AG04449 (cell line): ENCODE data around the gene HECTD4.
A peak's percentile ranks its signal among the peaks of the same experiment; 100 is the strongest.

ENCODE experiments used
- CTCF ChIA-PET: fragments of 350-600 bp; formaldehyde crosslinking; extraction: SDS; loops from one replicate; lab custom pipeline; 2021; ENCODE audit warnings: antibody characterized with exemption; lab: Yijun Ruan, JAX
- POLR2A ChIA-PET: fragments of 400-600, 350-600 bp; formaldehyde crosslinking; extraction: SDS; loops from one replicate; lab custom pipeline; 2020; ENCODE audit warnings: antibody characterized with exemption, inconsistent platforms; lab: Yijun Ruan, JAX
- DNase-seq: peaks from one replicate; pipeline ENCODE4 v3.0.0-alpha.2; 2010; ENCODE audit warnings: low read depth, low spot score
- H3K4me3 ChIP-seq: 2 replicates; pipeline ENCODE4 v1.5.1; 2011; ENCODE audit warnings: low read depth, mild to moderate bottlenecking, control low read depth, low read length
- TF ChIP-seq, protein P1 (sequence below): IDR thresholded peaks from one replicate; pipeline ENCODE4 v1.5.1; 2011; ENCODE audit warnings: mild to moderate bottlenecking, moderate library complexity, low read length, control low read depth, inconsistent platforms; ENCODE audit not compliant: insufficient read depth; ENCODE audit errors: missing control alignments

Gene HECTD4

DNA sequence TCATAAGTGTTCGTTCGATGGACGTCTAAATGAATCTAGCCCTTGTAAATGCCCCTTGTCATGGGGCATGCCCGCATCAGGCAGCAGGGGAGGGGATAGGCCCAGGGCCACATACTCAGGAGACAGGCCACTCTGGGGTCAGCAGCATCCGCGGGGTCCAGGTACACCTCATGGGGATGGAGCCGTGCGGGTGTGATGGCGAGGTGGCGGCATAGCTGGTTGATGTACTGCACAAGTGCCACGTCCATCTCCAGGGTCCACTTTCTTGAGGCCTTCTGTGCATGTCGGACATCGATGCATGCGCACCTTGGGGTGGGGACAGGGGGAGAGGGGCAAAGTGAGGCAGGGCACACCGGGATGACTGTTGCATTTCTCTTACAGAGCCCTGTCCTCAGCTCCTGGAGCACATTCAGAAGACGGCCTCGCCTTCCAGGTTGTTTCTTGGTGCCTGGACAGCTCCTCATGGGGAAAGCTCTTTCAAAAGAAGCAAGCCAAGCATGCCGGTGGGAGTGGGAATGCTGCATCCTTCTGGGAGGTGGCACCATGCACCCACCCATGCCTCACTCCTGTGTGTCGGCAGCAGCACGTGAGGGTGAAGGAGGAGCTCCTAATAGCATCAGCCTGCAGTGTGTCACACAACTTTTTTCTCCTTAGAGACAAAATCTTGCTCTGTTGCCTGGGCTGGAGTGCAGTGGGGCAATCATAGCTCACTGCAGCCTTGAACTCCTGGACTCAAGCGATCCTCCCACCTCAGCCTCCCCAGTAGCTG lies 209.5 kb downstream of the HECTD4 start:
- ChIA-PET POLR2A (no interaction called here), CTCF (interaction anchor here (2.1 kb wide), 1 partner anchor 26 kb away, joined by 6 read pairs; no protein-coding TSS in a partner anchor)
- H3K4me3 ChIP-seq = no peak overlapping the region
- no peak for DNase-seq
- TF ChIP-seq, protein P1, sequence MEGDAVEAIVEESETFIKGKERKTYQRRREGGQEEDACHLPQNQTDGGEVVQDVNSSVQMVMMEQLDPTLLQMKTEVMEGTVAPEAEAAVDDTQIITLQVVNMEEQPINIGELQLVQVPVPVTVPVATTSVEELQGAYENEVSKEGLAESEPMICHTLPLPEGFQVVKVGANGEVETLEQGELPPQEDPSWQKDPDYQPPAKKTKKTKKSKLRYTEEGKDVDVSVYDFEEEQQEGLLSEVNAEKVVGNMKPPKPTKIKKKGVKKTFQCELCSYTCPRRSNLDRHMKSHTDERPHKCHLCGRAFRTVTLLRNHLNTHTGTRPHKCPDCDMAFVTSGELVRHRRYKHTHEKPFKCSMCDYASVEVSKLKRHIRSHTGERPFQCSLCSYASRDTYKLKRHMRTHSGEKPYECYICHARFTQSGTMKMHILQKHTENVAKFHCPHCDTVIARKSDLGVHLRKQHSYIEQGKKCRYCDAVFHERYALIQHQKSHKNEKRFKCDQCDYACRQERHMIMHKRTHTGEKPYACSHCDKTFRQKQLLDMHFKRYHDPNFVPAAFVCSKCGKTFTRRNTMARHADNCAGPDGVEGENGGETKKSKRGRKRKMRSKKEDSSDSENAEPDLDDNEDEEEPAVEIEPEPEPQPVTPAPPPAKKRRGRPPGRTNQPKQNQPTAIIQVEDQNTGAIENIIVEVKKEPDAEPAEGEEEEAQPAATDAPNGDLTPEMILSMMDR = no peak

DNA sequence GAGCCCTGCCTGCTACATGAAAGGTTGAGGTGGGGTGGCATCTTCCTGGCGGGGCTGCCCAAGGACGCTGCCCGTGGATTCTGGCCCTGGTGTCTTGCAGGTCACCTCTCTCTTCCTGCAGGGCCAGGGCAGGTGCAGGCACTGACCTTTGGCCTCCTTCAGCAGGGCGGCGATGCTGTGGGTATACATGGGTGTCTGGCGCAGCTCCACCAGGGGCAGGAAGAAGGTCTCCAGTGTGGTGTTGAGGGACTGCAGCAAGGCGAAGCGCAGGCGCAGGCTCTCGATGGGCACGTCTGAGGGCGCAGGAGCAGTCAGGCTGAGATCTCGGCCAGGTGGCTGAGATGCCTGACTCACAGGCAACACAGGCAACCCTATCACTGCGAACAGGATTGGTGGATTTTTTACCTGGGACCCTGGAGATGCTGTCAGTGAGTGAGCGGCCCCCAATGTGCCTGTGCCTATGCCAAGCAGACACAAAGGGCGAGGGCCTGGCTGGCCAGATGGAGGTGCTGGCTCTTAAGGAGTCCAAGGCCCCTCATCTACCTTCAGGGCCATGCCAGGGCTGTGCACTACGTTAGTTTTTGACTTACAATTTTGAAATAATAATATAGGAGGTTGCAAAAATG lies 211.1 kb downstream of the HECTD4 start:
- POLR2A ChIA-PET = no interaction called here
- no peak for DNase-seq
- TF ChIP-seq, protein P1 = no peak
- no peak overlapping the region for H3K4me3 ChIP-seq
- CTCF ChIA-PET = no interaction called here

- ChIA-PET POLR2A (no interaction called here), CTCF (no interaction called here)
- H3K4me3 ChIP-seq = no peak overlapping the region
- TF ChIP-seq, protein P1 = peak; percentile 57
- no peak for DNase-seq
Observed at GRCh38 chr12:112170376-112170775, 211.9 kb downstream of the HECTD4 start.

GRCh38 chr12:112169966-112170365 lies 212.3 kb downstream of the HECTD4 start:
- no peak for DNase-seq
- ChIA-PET POLR2A (no interaction called here), CTCF (interaction anchor here (0.9 to 1.4 kb wide), 2 partner anchors 10 to 225 kb away, joined by 3 to 4 read pairs; no protein-coding TSS in a partner anchor)
- no peak overlapping the region for H3K4me3 ChIP-seq
- TF ChIP-seq, protein P1 = no peak

DNA sequence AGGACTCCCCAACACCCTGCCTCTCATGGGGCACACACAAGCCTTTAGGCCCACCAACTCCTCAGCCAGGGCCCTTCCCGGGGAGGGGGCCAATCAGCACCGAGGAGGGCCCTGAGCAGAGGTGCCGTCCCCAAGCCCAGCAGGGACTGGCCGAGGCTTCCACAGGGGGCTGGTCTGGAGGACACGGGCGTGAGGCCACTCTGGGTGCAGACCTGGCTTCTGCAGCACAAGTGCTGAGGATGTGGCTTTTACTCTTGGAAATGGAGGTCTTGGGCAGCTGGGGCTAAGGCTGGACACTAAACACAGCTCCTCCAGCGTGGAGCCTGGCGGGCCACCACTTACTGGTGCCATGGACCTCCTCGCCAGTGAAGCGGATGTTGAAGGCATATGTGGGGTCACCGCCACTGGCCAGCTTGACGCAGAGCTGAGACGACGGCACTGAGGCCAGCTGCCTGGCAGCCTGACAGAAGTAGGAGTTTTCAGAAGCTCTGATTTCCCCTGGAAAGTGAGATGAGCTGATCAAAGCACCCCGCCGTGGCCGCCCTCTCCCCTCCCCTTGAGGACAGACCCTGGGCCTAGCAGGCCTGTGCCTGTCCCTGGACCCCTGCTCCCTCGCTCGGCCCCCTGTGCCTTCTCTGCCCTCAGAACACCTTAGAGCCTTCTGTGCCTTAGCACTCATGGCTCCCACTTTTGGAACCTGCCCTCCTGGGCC lies 212.9 kb downstream of the HECTD4 start:
- ChIA-PET POLR2A (no interaction called here), CTCF (interaction anchor here (0.9 to 1.4 kb wide), 3 partner anchors 9 to 224 kb away, joined by 3 to 4 read pairs (median 3); no protein-coding TSS in a partner anchor)

More for the DNA sequence above, 212.9 kb downstream of the HECTD4 start:
- DNase-seq = no peak
- H3K4me3 ChIP-seq = no peak overlapping the region
- TF ChIP-seq, protein P1 = no peak
